Heart left ventricle (tissue), 13 donors: ENCODE results near the gene RNGTT.

ENCODE experiments used
- CTCF ChIP-seq, 12 donors: fragments of 200-600 bp; sonication (generic) in 4 of 12; IDR thresholded peaks; one replicate each; pipeline versions ENCODE4 v1.5.0 to v1.8.0; 2018 to 2022; ENCODE audit warnings: antibody characterized with exemption in 12 of 12, mild to moderate bottlenecking in 5 of 12
- POLR2A ChIP-seq, 2 donors: fragments of 450-650 bp; IDR thresholded peaks; one replicate each; pipeline ENCODE4 v1.6.1; 2017; ENCODE audit warnings: antibody characterized with exemption in 2 of 2, mild to moderate bottlenecking in 2 of 2, moderate library complexity in 2 of 2
- donor health status: ischemic (EF 13 %, LVEDD 7.1; RV severe dilation, severe dysfunction).
- donor health status: DM: no; HTN: yes; CAD: no.
- donor health status: DM: no; HTN: no; CAD: no.
- donor health status: ischemic (EF 25% LVEDD 6.9; RV normal size, moderate dysfunction).
- donor health status: ischemic (EF 25% LVEDD 5.7; RV mildly dilated, moderate dysfunction).
- donor health status: ischemic (EF 35%, LVEDD 5.7; RV mildly dilated, moderate dysfunction).
- donor health status: nonischemic (EF 11% LVEDD 7.7; RV severe dilation, severe dysfunction).
- donor health status: DM: yes; HTN: yes; CAD: no.
- donor health status: PGD.
- donor health status: ischemic (EF 29% LVEDD 5.4; RV normal size, mild dysfunction).
- donor health status: nonischemic (EF 23%, LVEDD 6.1; RV moderate dilation, normal function).

DNA sequence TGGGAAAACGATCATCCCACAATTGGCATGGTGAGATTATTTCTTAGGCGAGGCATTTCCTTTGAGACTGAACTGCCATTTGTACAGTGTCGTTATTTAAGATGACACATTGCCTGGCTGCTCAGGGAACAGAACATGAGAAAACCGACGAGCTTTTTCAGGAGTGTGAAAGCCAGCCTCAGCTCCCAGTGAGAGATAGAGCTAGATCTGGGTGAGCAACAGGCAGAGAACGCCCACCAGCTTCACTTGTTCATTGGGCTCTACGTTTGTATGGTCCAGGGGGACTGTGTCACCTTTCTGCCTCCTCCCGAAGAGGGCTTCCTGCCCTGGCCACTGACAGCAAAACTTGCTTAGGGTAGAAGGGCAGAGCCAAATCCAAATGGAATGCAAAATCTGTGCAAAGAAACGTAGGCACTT lies 378.1 kb downstream of the RNGTT start:
- no peak for TF ChIP-seq CTCF (IDR thresholded peaks at IDR 0.05)
- TF ChIP-seq POLR2A (IDR thresholded peaks at IDR 0.05): no peak
